Measurements from ENCODE around the gene LOXHD1.

GRCh38 chr18:46630991-46631390 lies 26.0 kb downstream of the LOXHD1 start:
- TF ChIP-seq POLR2A (IDR thresholded peaks at IDR 0.05; ENCODE audit: low read depth, low read length): no peak
- TF ChIP-seq, protein P1, sequence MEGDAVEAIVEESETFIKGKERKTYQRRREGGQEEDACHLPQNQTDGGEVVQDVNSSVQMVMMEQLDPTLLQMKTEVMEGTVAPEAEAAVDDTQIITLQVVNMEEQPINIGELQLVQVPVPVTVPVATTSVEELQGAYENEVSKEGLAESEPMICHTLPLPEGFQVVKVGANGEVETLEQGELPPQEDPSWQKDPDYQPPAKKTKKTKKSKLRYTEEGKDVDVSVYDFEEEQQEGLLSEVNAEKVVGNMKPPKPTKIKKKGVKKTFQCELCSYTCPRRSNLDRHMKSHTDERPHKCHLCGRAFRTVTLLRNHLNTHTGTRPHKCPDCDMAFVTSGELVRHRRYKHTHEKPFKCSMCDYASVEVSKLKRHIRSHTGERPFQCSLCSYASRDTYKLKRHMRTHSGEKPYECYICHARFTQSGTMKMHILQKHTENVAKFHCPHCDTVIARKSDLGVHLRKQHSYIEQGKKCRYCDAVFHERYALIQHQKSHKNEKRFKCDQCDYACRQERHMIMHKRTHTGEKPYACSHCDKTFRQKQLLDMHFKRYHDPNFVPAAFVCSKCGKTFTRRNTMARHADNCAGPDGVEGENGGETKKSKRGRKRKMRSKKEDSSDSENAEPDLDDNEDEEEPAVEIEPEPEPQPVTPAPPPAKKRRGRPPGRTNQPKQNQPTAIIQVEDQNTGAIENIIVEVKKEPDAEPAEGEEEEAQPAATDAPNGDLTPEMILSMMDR (conservative IDR thresholded peaks at IDR 0.05; ENCODE audit: low read depth, low read length): no peak
